SH-SY5Y (cell line): ENCODE results near the gene XAF1.

Experiments used
- GATA2 ChIP-seq: IDR thresholded peaks from 2 replicates; pipeline ENCODE4 v1.6.1; 2011; ENCODE audit warnings: mild to moderate bottlenecking, low read depth, low read length
- GATA3 ChIP-seq: IDR thresholded peaks from 2 replicates; pipeline ENCODE4 v1.6.1; 2011; ENCODE audit warnings: low read depth, mild to moderate bottlenecking, low read length, moderate library complexity

XAF1 gene

GRCh38 chr17:6780886-6781285, 25.0 kb downstream of the XAF1 start:
- TF ChIP-seq GATA2, result no peak
- no peak for TF ChIP-seq GATA3

DNA sequence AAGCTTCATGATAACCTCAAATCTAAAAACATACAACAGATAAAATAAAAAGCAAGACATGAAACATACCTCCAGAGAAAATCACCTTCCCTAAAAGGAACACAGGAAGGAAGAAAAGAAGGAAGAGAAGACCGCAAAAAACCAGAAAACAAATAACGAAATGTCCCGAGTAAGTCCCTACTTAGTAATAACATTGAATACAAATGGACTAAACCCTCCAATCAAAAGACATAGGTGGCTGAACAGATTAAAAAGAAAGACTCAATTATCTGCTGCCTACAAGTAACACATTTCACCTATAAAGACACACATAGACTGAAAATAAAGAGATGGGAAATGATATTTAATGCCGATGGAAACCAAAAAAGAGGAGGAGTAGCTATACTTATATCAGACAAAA, 26.4 kb downstream of the XAF1 start:
- TF ChIP-seq GATA3 (no peak), GATA2 (no peak)

DNA sequence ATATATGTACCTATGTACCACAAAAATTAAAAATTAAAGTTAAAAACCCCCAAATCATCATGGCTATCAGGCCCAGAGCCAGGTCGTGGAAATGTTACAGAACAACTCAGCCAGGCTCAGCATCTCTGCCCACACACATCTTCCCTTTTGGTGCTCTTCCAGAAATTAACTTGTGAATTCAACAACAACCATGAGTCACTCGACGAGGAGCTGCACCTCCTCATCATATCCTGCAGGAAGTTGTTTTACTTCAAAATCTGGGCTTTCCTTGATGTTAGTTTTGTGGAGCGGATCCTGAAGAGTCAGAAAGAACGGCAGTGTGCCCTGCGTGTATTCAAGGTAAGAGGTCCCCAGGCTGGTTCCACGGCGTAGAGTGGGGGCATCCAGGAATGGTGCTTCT, 30.8 kb downstream of the XAF1 start:
- no peak for TF ChIP-seq GATA2
- no peak for TF ChIP-seq GATA3

- TF ChIP-seq GATA2, result no peak
- no peak for TF ChIP-seq GATA3
Measured at GRCh38 chr17:6787081-6787693, 31.3 kb downstream of the XAF1 start.

DNA sequence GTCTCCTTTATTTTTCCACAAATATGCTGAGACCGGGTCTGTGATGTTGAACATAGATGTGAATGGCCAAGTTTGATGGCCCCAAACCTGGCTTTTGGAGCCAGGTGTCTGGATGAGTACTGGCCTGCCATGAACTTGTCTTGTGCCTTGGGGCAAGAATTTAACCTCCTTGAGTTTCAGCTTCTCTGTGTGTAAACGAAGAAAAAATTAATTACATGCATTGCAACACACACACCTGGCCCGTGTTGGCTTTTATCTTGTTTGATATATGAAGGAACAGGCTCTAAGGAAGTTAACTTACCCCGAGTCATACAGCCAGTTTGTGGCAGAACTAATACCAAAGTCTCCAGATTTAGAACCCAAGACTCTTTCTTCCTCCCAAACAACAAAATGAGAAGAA, 33.3 kb downstream of the XAF1 start:
- no peak for TF ChIP-seq GATA2
- no peak for TF ChIP-seq GATA3

GRCh38 chr17:6793748-6794493, 38.1 kb downstream of the XAF1 start:
- no peak for TF ChIP-seq GATA2
- no peak for TF ChIP-seq GATA3

DNA sequence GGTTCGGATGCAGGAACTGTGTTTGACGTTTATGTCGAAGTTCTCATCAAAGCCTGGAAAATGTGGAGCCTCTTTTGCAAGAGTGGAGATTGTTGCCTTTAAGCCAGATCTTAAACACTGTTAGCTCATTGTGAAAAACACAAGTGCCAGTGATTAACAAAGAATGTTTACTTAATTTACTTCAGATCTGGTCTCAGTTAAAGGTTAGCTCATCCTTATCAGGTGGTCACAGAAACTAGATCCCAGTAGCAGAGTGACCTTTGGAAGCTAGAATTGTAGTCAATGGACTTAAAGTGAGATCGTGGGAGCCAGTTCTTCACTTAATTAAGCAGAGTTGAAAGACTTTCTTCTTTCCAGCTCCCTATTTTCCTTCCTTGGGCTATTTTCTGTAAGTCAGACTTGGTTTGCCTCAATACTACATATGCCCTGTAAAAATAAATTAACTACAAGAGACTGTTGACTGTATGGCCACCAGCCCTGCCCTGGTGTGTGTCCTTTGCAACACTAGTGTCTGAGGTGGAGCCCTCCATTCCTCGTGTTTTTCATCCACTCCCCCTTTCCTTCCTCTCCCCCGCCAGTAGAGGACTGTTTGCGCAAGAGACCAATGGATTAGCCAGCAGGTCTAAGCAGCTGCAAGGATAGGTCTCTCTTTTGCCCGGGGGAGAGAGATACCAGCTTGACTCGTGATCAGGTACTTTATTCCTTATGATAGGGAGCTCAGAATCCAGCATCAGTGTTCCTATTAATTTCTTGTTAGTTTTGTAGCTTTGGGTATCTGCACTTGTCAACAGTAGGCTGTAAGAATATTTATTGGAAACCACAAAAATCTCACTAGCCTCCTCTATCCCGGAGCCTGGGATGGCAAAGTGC, 40.4 kb downstream of the XAF1 start:
- no peak for TF ChIP-seq GATA2
- TF ChIP-seq GATA3, result no peak

DNA sequence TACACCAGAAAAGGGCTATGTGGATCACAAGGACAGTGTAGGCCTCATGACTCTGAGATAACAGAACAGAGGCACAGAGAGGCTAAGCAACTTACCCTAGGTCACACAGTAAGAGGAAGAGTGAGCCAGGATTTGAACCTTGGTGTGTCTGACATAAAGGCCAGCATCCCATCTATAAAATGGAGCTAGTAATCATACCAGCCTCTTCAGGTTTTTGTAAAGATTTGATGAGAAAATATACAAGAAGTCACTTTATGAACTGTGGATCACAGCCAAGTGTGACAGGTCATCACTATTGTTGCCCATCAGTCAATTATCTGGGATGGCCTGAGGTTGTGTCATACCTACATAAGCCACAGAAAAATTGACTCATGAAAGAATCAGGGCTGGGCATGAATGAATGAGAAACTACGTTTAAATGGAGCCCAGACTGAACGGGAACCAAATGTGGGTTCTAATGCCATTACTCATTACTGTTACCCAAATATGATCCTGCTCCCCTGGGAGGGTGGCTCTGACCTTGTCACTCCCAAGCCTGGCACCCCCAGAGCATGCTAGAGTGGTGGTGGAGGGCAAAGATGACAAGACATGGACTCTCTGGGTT, 41.1 kb downstream of the XAF1 start:
- TF ChIP-seq GATA3 (no peak), GATA2 (no peak)

DNA sequence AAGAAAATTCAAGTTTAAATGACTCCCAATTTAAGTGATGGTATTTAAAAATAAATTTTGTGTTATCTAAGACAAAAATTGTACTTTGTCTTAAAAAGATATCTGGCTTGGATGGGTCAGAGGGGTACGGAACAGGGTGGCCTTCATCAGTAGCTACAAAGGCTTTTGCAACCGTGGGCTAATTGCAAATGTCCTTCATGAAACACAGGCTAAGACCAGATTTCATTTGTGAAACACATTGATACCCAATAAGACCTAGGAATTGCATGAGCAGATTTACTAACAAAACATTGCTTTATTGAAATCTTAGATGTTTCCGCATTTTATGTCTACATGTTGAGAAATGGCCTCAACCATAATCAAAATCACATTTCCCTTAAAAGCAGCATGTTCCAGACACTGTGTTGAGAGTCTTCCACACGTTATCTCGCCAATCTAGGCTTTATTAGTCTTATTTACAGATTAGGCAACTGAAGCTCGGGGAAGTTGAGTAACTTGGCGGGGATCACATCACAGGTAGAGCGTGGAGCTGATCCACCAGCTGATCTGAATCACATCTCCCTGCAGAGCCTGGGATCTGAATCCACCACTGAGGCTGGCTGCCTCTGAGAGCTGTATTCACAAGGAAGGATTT, 42.0 kb downstream of the XAF1 start:
- no peak for TF ChIP-seq GATA2
- TF ChIP-seq GATA3, result no peak

- TF ChIP-seq GATA2 (no peak), GATA3 (no peak)
Measured at GRCh38 chr17:6799738-6800137, 43.9 kb downstream of the XAF1 start.

- no peak for TF ChIP-seq GATA2
- TF ChIP-seq GATA3, result no peak
Measured at GRCh38 chr17:6800422-6801027, 44.7 kb downstream of the XAF1 start.

DNA sequence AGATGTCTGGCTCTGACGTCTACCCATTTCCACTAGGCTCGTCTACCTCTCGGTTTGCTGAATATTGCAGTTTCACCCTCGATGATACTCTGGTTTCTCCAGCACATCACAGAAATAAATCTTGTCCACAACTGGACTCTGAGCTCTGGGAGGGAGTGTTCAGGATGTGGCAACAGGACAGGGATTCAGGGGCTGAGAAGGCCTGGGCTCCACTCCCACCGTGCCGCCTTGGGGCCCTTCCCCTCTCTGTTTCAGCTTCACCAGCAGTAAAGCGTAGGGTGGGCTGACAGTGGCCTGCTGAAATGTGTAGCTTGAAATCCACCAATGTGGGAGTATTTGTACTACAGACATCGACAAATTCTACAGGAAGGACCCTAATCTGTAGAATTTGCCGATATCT, 55.7 kb downstream of the XAF1 start:
- no peak for TF ChIP-seq GATA3
- TF ChIP-seq GATA2, result no peak

DNA sequence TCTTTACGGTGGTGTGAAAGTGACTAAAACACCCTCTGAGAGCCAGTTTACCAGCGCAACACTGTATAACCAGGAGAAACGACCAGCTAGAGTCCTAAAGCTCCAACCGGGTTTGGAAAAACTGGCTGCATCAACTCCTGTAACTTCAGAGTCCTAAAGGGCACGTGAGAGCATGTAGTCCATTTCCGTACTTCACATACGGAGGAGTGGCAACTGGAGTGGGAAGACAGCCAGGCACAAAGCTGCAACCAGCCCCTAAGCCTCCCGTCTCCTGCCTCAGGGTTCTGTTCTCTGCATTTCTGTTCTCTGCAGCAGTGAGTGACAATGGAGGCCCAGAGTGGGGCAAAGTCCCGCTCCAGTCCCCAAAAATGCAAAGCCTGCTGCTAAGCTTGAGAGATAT, 56.4 kb downstream of the XAF1 start:
- TF ChIP-seq GATA2, result no peak
- no peak for TF ChIP-seq GATA3
